Gastroesophageal sphincter (tissue), 4 donors: ENCODE measurements around the gene OR2T11. TPM values are rescaled to one million over a fixed set of nuclear protein-coding genes. Genes with fewer than 3 reads are reported as not detected.
"Not testable (repeated sequence)": the region's sequence is repeated elsewhere in the genome, so short reads cannot be mapped to it uniquely, and the experiment has no call there.

Source experiments
- ATAC-seq: fragments of 150-250 bp; one replicate; pipeline ENCODE4 v1.9.1; 2016; ENCODE audit warnings: mild to moderate bottlenecking, moderate library complexity
- H3K27ac ChIP-seq, 4 donors: fragments of 200-600 bp; sonication (generic) in 3 of 4; 1 replicate in 3 of 4; 2 replicates in 1 of 4; pipeline ENCODE4 v1.5.1; 2016 to 2019
- H3K27me3 ChIP-seq: fragments of 200-600 bp; sonication (generic); one replicate; pipeline ENCODE4 v1.5.1; 2019
- H3K36me3 ChIP-seq, 2 donors: fragments of 200-600 bp; sonication (generic); one replicate each; pipeline ENCODE4 v1.5.1; 2019; ENCODE audit warnings: control low read depth in 1 of 2
- H3K4me1 ChIP-seq, 3 donors: fragments of 200-600 bp; sonication (generic); 1 replicate in 2 of 3; 2 replicates in 1 of 3; pipeline ENCODE4 v1.5.1; 2016 to 2019; ENCODE audit warnings: control low read depth in 2 of 3
- H3K4me3 ChIP-seq, 2 donors: fragments of 200-600 bp; sonication (generic); one replicate each; pipeline ENCODE4 v1.5.1; 2019; ENCODE audit warnings: mild to moderate bottlenecking in 1 of 2, moderate library complexity in 1 of 2
- H3K9me3 ChIP-seq, 3 donors: fragments of 200-600 bp; sonication (generic); one replicate each; pipeline ENCODE4 v1.5.1; 2017 to 2019; ENCODE audit warnings: control low read depth in 2 of 3
- CTCF ChIP-seq, 4 experiments: fragments of 200-600 bp in 2 of 4; fragments of 450-650 bp in 2 of 4; sonication (generic) in 1 of 4; IDR thresholded peaks; one replicate each; pipeline ENCODE4 v1.5.1; 2017 to 2019; ENCODE audit warnings: antibody characterized with exemption in 4 of 4, mild to moderate bottlenecking in 2 of 4, moderate library complexity in 2 of 4
- EP300 ChIP-seq: sonication (generic); formaldehyde crosslinking; IDR thresholded peaks from one replicate; pipeline ENCODE4 v1.6.1; 2017; ENCODE audit warnings: antibody characterized with exemption, mild to moderate bottlenecking
- POLR2A ChIP-seq, 2 donors: fragments of 450-650 bp; IDR thresholded peaks; one replicate each; pipeline ENCODE4 v1.6.1; 2017; ENCODE audit warnings: antibody characterized with exemption in 2 of 2, mild to moderate bottlenecking in 2 of 2, moderate library complexity in 1 of 2
- POLR2AphosphoS5 ChIP-seq: sonication (generic); formaldehyde crosslinking; IDR thresholded peaks from one replicate; pipeline ENCODE4 v1.6.1; 2017; ENCODE audit warnings: antibody characterized with exemption
- WGBS, 2 donors: methylation state at CpG; one replicate each; pipeline ENCODE4 v1.1.5; 2018; ENCODE audit warnings: low coverage in 1 of 2; 5-methylcytosine and 5-hydroxymethylcytosine counted together
- small RNA-seq, 4 donors: library from RNA; depleted of rRNA; stranded (forward); fragments of <200 nt; gene quantifications; one replicate each; pipeline ENCODE3, GENCODE V24; 2016
- total RNA-seq, 4 donors: library from RNA; depleted of rRNA; stranded (reverse); fragments of >200 nt; gene quantifications; one replicate each; pipeline ENCODE4 v1.1.0, GENCODE V29; 2016

The OR2T11 gene
- total RNA-seq, 4 donors from 2014 or later: not detected

- no peaks in the 10 kb centered on the region for H3K4me1 ChIP-seq
- no peak overlapping the region for H3K4me3 ChIP-seq
- TF ChIP-seq POLR2AphosphoS5 (no peak), CTCF (IDR thresholded peaks at IDR 0.05) (no peak), POLR2A (IDR thresholded peaks at IDR 0.05) (no peak), EP300 (no peak)
- H3K27me3 ChIP-seq: no peaks in the 10 kb centered on the region
- ATAC-seq: no peak
- WGBS, 2 donors: 68 to 74% methylated on average over 3 of the region's 3 CpGs
- H3K27ac ChIP-seq: no peak overlapping the region
- H3K36me3 ChIP-seq: no peaks in the 10 kb centered on the region
- no peaks in the 10 kb centered on the region for H3K9me3 ChIP-seq
These were observed 45.6 kb downstream of the OR2T11 start for GRCh38 chr1:248589334-248589733.

- no peaks in the 10 kb centered on the region for H3K27me3 ChIP-seq
- no peak for ATAC-seq
- no peaks in the 10 kb centered on the region for H3K4me1 ChIP-seq
- H3K9me3 ChIP-seq: no peaks in the 10 kb centered on the region
- no peak for TF ChIP-seq EP300
- TF ChIP-seq POLR2A (IDR thresholded peaks at IDR 0.05): no peak
- no peak for TF ChIP-seq CTCF (IDR thresholded peaks at IDR 0.05)
- TF ChIP-seq POLR2AphosphoS5: no peak
- H3K36me3 ChIP-seq: no peaks in the 10 kb centered on the region
- no peak overlapping the region for H3K4me3 ChIP-seq
- WGBS, 2 donors: 67 to 88% methylated on average over 3 of the region's 3 CpGs
- H3K27ac ChIP-seq: no peak overlapping the region
These were observed 49.6 kb downstream of the OR2T11 start for GRCh38 chr1:248585266-248585665.

- no peak for TF ChIP-seq POLR2A (IDR thresholded peaks at IDR 0.05)
- no peak for TF ChIP-seq EP300
- TF ChIP-seq POLR2AphosphoS5: no peak
- no peak for TF ChIP-seq CTCF (IDR thresholded peaks at IDR 0.05)
- ATAC-seq: no peak
- Histone ChIP-seq H3K27me3 (no peaks in the 10 kb centered on the region), H3K4me1 (no peaks in the 10 kb centered on the region), H3K4me3 (no peak overlapping the region), H3K27ac (no peak overlapping the region), H3K9me3 (no peaks in the 10 kb centered on the region), H3K36me3 (no peaks in the 10 kb centered on the region)
- WGBS, 2 donors: 70 to 77% methylated on average over 7 to 9 of the region's 9 CpGs
These were observed 58.5 kb downstream of the OR2T11 start for GRCh38 chr1:248576260-248576980.

GRCh38 chr1:248574657-248575056, 60.2 kb downstream of the OR2T11 start, which contains the start of gene OR2T34:
TSS of gene OR2T34 (minus strand) at chr1:248574757. CDS start at chr1:248574757, 0 bp downstream.
- ATAC-seq: not testable (repeated sequence)
- WGBS, 2 donors: 76 to 88% methylated on average over 2 to 3 of the region's 3 CpGs

GRCh38 chr1:248573856-248574255, 61.0 kb downstream of the OR2T11 start:
- not testable (repeated sequence) for H3K4me3 ChIP-seq, H3K27ac ChIP-seq, ATAC-seq, H3K4me1 ChIP-seq, H3K9me3 ChIP-seq, H3K36me3 ChIP-seq, H3K27me3 ChIP-seq
- WGBS, 2 donors: 75% methylated on average over 1 of the region's 8 CpGs; no CpG with 5 or more reads in 1 of the 2 donors

More at GRCh38 chr1:248574657-248575056, 60.2 kb downstream of the OR2T11 start, which contains the start of gene OR2T34:
- not testable (repeated sequence) for H3K4me3 ChIP-seq, H3K36me3 ChIP-seq, H3K9me3 ChIP-seq, H3K4me1 ChIP-seq, H3K27me3 ChIP-seq, H3K27ac ChIP-seq

Small RNA genes within 50 kb of the gene (small RNA-seq; reads per million reads assigned to genes)
- 0 reads per million in 4 donors for gene RF00019

Other genes starting within 250 kb of the OR2T11 start
- not detected for gene OR2T1, start 232.0 kb downstream of the OR2T11 start, total RNA-seq
- not detected for gene OR2T2, start 189.5 kb downstream of the OR2T11 start, total RNA-seq
- gene OR2T3, start 161.7 kb downstream of the OR2T11 start, total RNA-seq: not detected
- not detected for gene OR2T5, start 146.5 kb downstream of the OR2T11 start, total RNA-seq
- under 1 TPM in 1 of 4 donors, not detected in 3; 0.08 TPM for gene OR2G6, start 127.0 kb downstream of the OR2T11 start, total RNA-seq
- not detected for gene OR2T29, start 72.3 kb downstream of the OR2T11 start, total RNA-seq
- gene OR2T34, start 60.3 kb downstream of the OR2T11 start, total RNA-seq: not detected
- gene OR2T10, start 37.4 kb downstream of the OR2T11 start, total RNA-seq: not detected
- gene OR2T35, start 10.2 kb upstream of the OR2T11 start, total RNA-seq: not detected
- not detected for gene OR2T27, start 20.4 kb upstream of the OR2T11 start, total RNA-seq
- not detected for gene OR14I1, start 67.7 kb upstream of the OR2T11 start, total RNA-seq
- not detected for gene LYPD8, start 120.7 kb upstream of the OR2T11 start, total RNA-seq
- 10 to 100 TPM; 21.9 to 38.7 (median 28.4) TPM for gene SH3BP5L, start 190.8 kb upstream of the OR2T11 start, total RNA-seq
- gene ZNF672, start 203.1 kb upstream of the OR2T11 start, total RNA-seq: 10 to 100 TPM; 22.1 to 44.2 (median 34.3) TPM
- 10 to 100 TPM; 22.1 to 69.6 (median 28.4) TPM for gene ZNF692, start 224.0 kb upstream of the OR2T11 start, total RNA-seq